NOMO-1 (cell line): ENCODE results near the gene GPR146.
"Not testable (repeated sequence)": the region's sequence is repeated elsewhere in the genome, so short reads cannot be mapped to it uniquely, and the experiment has no call there.

ENCODE experiments used
- DNase-seq, 2 experiments: peaks; one replicate each; lab custom pipeline; 2025; ENCODE audit not compliant: unreplicated experiment in 2 of 2; lab: John Stamatoyannopoulos, UW

Gene GPR146

GRCh38 chr7:1074018-1074417 lies 29.7 kb downstream of the GPR146 start:
- DNase-seq: not testable (repeated sequence)

GRCh38 chr7:1074593-1075431 lies 30.5 kb downstream of the GPR146 start:
- DNase-seq: no peak

GRCh38 chr7:1076184-1077072 lies 32.1 kb downstream of the GPR146 start:
- no peak for DNase-seq

GRCh38 chr7:1078519-1078918 lies 34.2 kb downstream of the GPR146 start:
- DNase-seq: no peak

- no peak for DNase-seq
Observed at GRCh38 chr7:1078985-1079384, 34.6 kb downstream of the GPR146 start.

GRCh38 chr7:1079546-1079945 lies 35.2 kb downstream of the GPR146 start:
- no peak for DNase-seq

- no peak for DNase-seq
Observed at GRCh38 chr7:1080252-1080920, 36.0 kb downstream of the GPR146 start.

GRCh38 chr7:1080921-1081255 lies 36.5 kb downstream of the GPR146 start:
- DNase-seq: no peak

- DNase-seq: no peak
Observed at GRCh38 chr7:1081336-1081735, 37.0 kb downstream of the GPR146 start.

GRCh38 chr7:1081931-1082401 lies 37.6 kb downstream of the GPR146 start:
- no peak for DNase-seq

GRCh38 chr7:1083729-1084657 lies 39.6 kb downstream of the GPR146 start:
- no peak for DNase-seq

- DNase-seq: no peak
Observed at GRCh38 chr7:1085266-1085665, 40.9 kb downstream of the GPR146 start.

GRCh38 chr7:1085910-1086421 lies 41.6 kb downstream of the GPR146 start:
- no peak for DNase-seq

GRCh38 chr7:1086588-1087464 lies 42.5 kb downstream of the GPR146 start:
- peak; percentile 55 to 58 for DNase-seq

GRCh38 chr7:1087465-1087814 lies 43.1 kb downstream of the GPR146 start:
- no peak for DNase-seq

- DNase-seq: no peak
Observed at GRCh38 chr7:1087952-1088920, 43.9 kb downstream of the GPR146 start, which contains the start of gene GPER1. GPER1 (plus strand) TSS chr7:1088113; CDS start chr7:1091729, 3,616 bp downstream.

GRCh38 chr7:1090236-1090635 lies 45.9 kb downstream of the GPR146 start:
- no peak for DNase-seq
